Panc1 (cell line): ENCODE data around the gene SAT2. TPM values are rescaled to one million over a fixed set of nuclear protein-coding genes. Genes with fewer than 3 reads are reported as not detected.
"Not testable (repeated sequence)": the region's sequence is repeated elsewhere in the genome, so short reads cannot be mapped to it uniquely, and the experiment has no call there.

Source experiments
- ATAC-seq: fragments of 200-7000 bp; cut with Tn5 transposase; 2 replicates; pipeline ENCODE4 v1.9.1; 2020; ENCODE audit warnings: mild to moderate bottlenecking, moderate library complexity
- BruUV-seq: library from RNA; stranded (reverse); fragments of 400-500 nt; replicated peaks from 2 replicates; lab custom pipeline; 2021; lab: Mats Ljungman, UMichigan
- CTCF ChIA-PET: fragments of 300-600 bp; sonication (Branson Sonifier 250); formaldehyde crosslinking; loops from one replicate; lab custom pipeline; 2022; ENCODE audit warnings: antibody characterized with exemption; lab: Charles Lee
- POLR2A ChIA-PET: fragments of 300-600 bp; sonication (Branson Sonifier 250); formaldehyde crosslinking; loops from one replicate; lab custom pipeline; 2022; ENCODE audit warnings: antibody characterized with exemption; lab: Charles Lee
- DNase-seq: peaks from one replicate; pipeline ENCODE4 v3.0.0-alpha.2; 2010; ENCODE audit warnings: low read depth, low spot score
- H3K27ac ChIP-seq: 2 replicates; pipeline ENCODE4 v1.5.1; 2011; ENCODE audit warnings: mild to moderate bottlenecking, low read length, inconsistent platforms
- H3K27me3 ChIP-seq: fragments of 200-500 bp; sonication (Bioruptor generic); 2 replicates; pipeline ENCODE4 v1.6.0; 2014; ENCODE audit warnings: low read length, inconsistent platforms; ENCODE audit not compliant: control insufficient read depth, insufficient read depth
- H3K36me3 ChIP-seq: fragments of 200-500 bp; sonication (Bioruptor generic); 2 replicates; pipeline ENCODE4 v1.5.1; 2014; ENCODE audit warnings: inconsistent platforms, mild to moderate bottlenecking, low read length, moderate library complexity; ENCODE audit not compliant: control insufficient read depth, insufficient read depth
- H3K4me1 ChIP-seq: 2 replicates; pipeline ENCODE4 v1.5.1; 2011; ENCODE audit warnings: inconsistent platforms, mild to moderate bottlenecking, low read length, moderate library complexity; ENCODE audit not compliant: control insufficient read depth, insufficient read depth
- H3K4me3 ChIP-seq, 2 experiments: 2 replicates each; pipeline ENCODE4 v1.5.1; 2011 to 2012; ENCODE audit warnings: low read depth in 2 of 2, low read length in 2 of 2, mild to moderate bottlenecking in 2 of 2, inconsistent platforms in 1 of 2, moderate library complexity in 1 of 2
- H3K9me3 ChIP-seq: fragments of 200-500 bp; sonication (Bioruptor generic); 2 replicates; pipeline ENCODE4 v1.5.1; 2014; ENCODE audit warnings: low read depth, mild to moderate bottlenecking, inconsistent platforms, low read length, moderate library complexity; ENCODE audit not compliant: control insufficient read depth, insufficient read depth
- POLR2AphosphoS5 ChIP-seq: IDR thresholded peaks from 2 replicates; pipeline ENCODE4 v1.6.1; 2012; ENCODE audit warnings: mild to moderate bottlenecking, low read depth, low read length, moderate library complexity
- SIN3A ChIP-seq: IDR thresholded peaks from 2 replicates; pipeline ENCODE4 v1.6.1; 2012; ENCODE audit warnings: low read depth, mild to moderate bottlenecking, low read length, moderate library complexity, borderline replicate concordance; ENCODE audit not compliant: insufficient read depth
- TCF7L2 ChIP-seq: IDR thresholded peaks from 2 replicates; pipeline ENCODE4 v1.6.1; 2011; ENCODE audit warnings: mild to moderate bottlenecking, low read depth, low read length, inconsistent platforms
- in situ Hi-C: cut with HindIII; loops from 2 replicates; pipeline ENCODE4 v1.10.0; 2016; ENCODE audit warnings: low sequenced_read_pairs, low pct_unique_long_range_greater_than_20kb
- intact Hi-C: fragments of 100-400 bp; cut with micrococcal nuclease; formaldehyde crosslinking; loops from one replicate; pipeline ENCODE4 v1.10.0; 2022; ENCODE audit not compliant: unreplicated experiment
- total RNA-seq: library from RNA; stranded (reverse); gene quantifications from one replicate; pipeline ENCODE4 v1.2.1, GENCODE V29; 2021; ENCODE audit not compliant: unreplicated experiment
- TF ChIP-seq, protein P1 (sequence below), 2 experiments: IDR thresholded peaks; 2 replicates each; pipeline ENCODE4 v1.6.1; 2011 to 2012; ENCODE audit warnings: low read depth in 2 of 2, control low read depth in 1 of 2, low read length in 1 of 2, mild to moderate bottlenecking in 1 of 2, moderate library complexity in 1 of 2; ENCODE audit not compliant: insufficient read depth in 1 of 2
- TF ChIP-seq, protein P2 (sequence below): fragments of 450-650 bp; IDR thresholded peaks from 2 replicates; pipeline ENCODE4 v1.5.1; 2017; ENCODE audit warnings: mild to moderate bottlenecking

SAT2 gene
- total RNA-seq, 1 experiment from 2014 or later = 74.8 TPM

DNA sequence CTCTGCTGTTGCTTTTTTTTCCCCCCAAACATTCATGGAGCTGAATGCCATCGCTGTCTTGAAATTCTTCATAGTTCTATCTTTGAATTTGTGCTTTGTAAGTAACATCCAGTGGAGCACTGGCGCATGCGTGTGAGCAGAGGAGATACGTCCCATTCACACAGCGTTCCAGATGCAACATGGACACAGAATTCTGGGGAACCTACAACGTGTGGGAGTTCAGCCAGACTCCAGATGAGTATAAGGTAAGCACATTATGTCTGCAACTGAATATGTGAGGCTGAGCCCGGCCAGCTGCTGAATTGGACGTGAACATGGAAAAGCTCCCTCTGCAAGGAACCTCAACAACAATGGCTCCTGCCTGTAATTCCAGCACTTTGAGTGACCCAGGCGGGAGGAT is 18.8 kb upstream of the SAT2 start:
- H3K4me1 ChIP-seq = no peaks in the 10 kb centered on the region
- H3K27me3 ChIP-seq = no peaks in the 10 kb centered on the region
- intact Hi-C loops = no loop called here
- no peak overlapping the region for H3K4me3 ChIP-seq
- TF ChIP-seq, protein P1, sequence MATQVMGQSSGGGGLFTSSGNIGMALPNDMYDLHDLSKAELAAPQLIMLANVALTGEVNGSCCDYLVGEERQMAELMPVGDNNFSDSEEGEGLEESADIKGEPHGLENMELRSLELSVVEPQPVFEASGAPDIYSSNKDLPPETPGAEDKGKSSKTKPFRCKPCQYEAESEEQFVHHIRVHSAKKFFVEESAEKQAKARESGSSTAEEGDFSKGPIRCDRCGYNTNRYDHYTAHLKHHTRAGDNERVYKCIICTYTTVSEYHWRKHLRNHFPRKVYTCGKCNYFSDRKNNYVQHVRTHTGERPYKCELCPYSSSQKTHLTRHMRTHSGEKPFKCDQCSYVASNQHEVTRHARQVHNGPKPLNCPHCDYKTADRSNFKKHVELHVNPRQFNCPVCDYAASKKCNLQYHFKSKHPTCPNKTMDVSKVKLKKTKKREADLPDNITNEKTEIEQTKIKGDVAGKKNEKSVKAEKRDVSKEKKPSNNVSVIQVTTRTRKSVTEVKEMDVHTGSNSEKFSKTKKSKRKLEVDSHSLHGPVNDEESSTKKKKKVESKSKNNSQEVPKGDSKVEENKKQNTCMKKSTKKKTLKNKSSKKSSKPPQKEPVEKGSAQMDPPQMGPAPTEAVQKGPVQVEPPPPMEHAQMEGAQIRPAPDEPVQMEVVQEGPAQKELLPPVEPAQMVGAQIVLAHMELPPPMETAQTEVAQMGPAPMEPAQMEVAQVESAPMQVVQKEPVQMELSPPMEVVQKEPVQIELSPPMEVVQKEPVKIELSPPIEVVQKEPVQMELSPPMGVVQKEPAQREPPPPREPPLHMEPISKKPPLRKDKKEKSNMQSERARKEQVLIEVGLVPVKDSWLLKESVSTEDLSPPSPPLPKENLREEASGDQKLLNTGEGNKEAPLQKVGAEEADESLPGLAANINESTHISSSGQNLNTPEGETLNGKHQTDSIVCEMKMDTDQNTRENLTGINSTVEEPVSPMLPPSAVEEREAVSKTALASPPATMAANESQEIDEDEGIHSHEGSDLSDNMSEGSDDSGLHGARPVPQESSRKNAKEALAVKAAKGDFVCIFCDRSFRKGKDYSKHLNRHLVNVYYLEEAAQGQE (IDR thresholded peaks at IDR 0.05; ENCODE audit: insufficient read depth in 1 of 2, low read depth in 2 of 2, low read length in 1 of 2) = no peak
- TF ChIP-seq SIN3A (no peak), POLR2AphosphoS5 (no peak), TCF7L2 (no peak)
- TF ChIP-seq, protein P2, sequence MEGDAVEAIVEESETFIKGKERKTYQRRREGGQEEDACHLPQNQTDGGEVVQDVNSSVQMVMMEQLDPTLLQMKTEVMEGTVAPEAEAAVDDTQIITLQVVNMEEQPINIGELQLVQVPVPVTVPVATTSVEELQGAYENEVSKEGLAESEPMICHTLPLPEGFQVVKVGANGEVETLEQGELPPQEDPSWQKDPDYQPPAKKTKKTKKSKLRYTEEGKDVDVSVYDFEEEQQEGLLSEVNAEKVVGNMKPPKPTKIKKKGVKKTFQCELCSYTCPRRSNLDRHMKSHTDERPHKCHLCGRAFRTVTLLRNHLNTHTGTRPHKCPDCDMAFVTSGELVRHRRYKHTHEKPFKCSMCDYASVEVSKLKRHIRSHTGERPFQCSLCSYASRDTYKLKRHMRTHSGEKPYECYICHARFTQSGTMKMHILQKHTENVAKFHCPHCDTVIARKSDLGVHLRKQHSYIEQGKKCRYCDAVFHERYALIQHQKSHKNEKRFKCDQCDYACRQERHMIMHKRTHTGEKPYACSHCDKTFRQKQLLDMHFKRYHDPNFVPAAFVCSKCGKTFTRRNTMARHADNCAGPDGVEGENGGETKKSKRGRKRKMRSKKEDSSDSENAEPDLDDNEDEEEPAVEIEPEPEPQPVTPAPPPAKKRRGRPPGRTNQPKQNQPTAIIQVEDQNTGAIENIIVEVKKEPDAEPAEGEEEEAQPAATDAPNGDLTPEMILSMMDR = no peak
- no peaks in the 10 kb centered on the region for H3K9me3 ChIP-seq
- in situ Hi-C loops = no loop called here
- DNase-seq (no peak), ATAC-seq (no peak)
- ChIA-PET POLR2A (no interaction called here), CTCF (no interaction called here)
- no peak overlapping the region for H3K27ac ChIP-seq
- H3K36me3 ChIP-seq = no peaks in the 10 kb centered on the region
- BruUV-seq = no TSS peak

DNA sequence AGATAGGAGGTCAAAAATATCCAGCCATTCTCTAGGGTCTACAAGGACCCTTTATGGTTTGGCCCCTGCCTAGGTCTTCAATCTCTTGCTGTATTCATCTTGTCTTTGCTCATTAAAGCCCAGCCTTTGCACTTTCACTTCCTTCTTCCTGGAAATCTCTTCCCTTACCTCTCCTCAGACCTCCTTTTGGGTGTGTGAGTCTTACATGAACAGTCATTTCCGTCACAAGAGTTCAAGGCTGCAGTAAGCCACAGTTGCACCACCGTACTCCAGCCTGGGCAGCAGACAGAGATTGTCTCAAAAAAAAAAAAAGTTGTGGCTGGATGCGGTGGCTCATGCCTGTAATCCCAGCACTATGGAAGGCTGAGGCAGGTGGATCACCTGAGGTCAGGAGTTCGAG is 17.2 kb upstream of the SAT2 start:
- Histone ChIP-seq H3K9me3 (no peaks in the 10 kb centered on the region), H3K27me3 (no peaks in the 10 kb centered on the region), H3K36me3 (no peaks in the 10 kb centered on the region), H3K4me1 (no peaks in the 10 kb centered on the region), H3K27ac (no peak overlapping the region), H3K4me3 (no peak overlapping the region)
- in situ Hi-C loops (no loop called here), intact Hi-C loops (no loop called here)
- no TSS peak for BruUV-seq
- ChIA-PET CTCF (no interaction called here), POLR2A (no interaction called here)
- ATAC-seq = no peak
- no peak for DNase-seq
- TF ChIP-seq POLR2AphosphoS5 (no peak), SIN3A (no peak)
- TF ChIP-seq, protein P1 (IDR thresholded peaks at IDR 0.05; ENCODE audit: insufficient read depth in 1 of 2, low read depth in 2 of 2, low read length in 1 of 2) = no peak

DNA sequence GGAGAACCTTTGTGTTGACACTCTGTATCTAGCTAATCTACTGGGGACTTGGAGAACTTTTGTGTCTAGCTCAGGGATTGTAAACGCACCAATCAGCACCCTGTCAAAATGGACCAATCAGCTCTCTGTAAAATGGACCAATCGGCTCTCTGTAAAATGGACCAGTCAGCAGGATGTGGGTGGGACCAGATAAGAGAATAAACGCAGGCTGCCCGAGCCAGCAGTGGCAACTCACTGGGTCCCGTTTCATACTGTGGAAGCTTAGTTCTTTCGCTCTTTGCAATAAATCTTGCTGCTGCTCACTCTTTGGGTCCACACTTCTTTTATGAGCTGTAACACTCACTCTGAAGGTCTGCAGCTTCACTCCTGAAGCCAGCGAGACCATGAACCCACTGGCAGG is 14.0 kb upstream of the SAT2 start:
- H3K9me3 ChIP-seq, H3K36me3 ChIP-seq, in situ Hi-C loops, H3K4me3 ChIP-seq, H3K27me3 ChIP-seq, ATAC-seq, DNase-seq, intact Hi-C loops, H3K27ac ChIP-seq, BruUV-seq, H3K4me1 ChIP-seq: not testable (repeated sequence)
- CTCF ChIA-PET = interaction anchor here (0.6 to 1.1 kb wide), 2 partner anchors 16 to 473 kb away, joined by 3 read pairs; no protein-coding TSS in a partner anchor
- POLR2A ChIA-PET = interaction anchor here (0.6 kb wide), 1 partner anchor 123 kb away, joined by 4 read pairs; no protein-coding TSS in a partner anchor
